Endothelial cell of umbilical vein (primary cell): ENCODE results near the gene WASL. TPM values are rescaled to one million over a fixed set of nuclear protein-coding genes. Genes with fewer than 3 reads are reported as not detected.
A peak's percentile ranks its signal among the peaks of the same experiment; 100 is the strongest.

ENCODE experiments used
- BruUV-seq: library from RNA; stranded (reverse); fragments of 400-500 nt; replicated peaks from 2 replicates; lab custom pipeline; 2021; lab: Mats Ljungman, UMichigan
- CTCF ChIA-PET: fragments of 300-600, 350-600 bp; sonication (Branson Sonifier 250); formaldehyde crosslinking; loops from one replicate; lab custom pipeline; 2021; ENCODE audit warnings: antibody characterized with exemption, inconsistent platforms; lab: Charles Lee
- POLR2A ChIA-PET: fragments of 300-600, 350-600 bp; sonication (Branson Sonifier 250); formaldehyde crosslinking; loops from one replicate; lab custom pipeline; 2021; ENCODE audit warnings: antibody characterized with exemption, inconsistent platforms; lab: Charles Lee
- DNase-seq: peaks from one replicate; pipeline ENCODE4 v3.0.0-alpha.2; 2011; ENCODE audit warnings: low read depth, low spot score
- FAIRE-seq: peaks from 2 replicates; lab custom pipeline; 2011; peaks lifted over from hg19 to GRCh38; lab: Jason Lieb, UNC
- H2AFZ ChIP-seq: 2 replicates; pipeline ENCODE4 v1.6.0; 2012; ENCODE audit warnings: low read depth, low read length, control low read depth, inconsistent platforms
- H3K27ac ChIP-seq: 2 replicates; pipeline ENCODE4 v1.5.1; 2011; ENCODE audit warnings: low read depth, mild to moderate bottlenecking, control low read depth, low read length, moderate library complexity; ENCODE audit not compliant: insufficient read depth
- H3K27me3 ChIP-seq, 2 experiments: 2 replicates each; pipeline versions ENCODE4 v1.6.0 to v1.6.1; 2011; ENCODE audit warnings: low read length in 2 of 2, mixed read lengths in 1 of 2; ENCODE audit not compliant: control insufficient read depth in 2 of 2, insufficient read depth in 2 of 2
- H3K36me3 ChIP-seq, 2 experiments: 2 replicates in 1 of 2; 3 replicates in 1 of 2; pipeline ENCODE4 v1.5.1; 2011; ENCODE audit warnings: low read length in 2 of 2, mild to moderate bottlenecking in 1 of 2, moderate library complexity in 1 of 2; ENCODE audit not compliant: control insufficient read depth in 2 of 2, insufficient read depth in 2 of 2; ENCODE audit errors: extremely low read depth in 1 of 2
- H3K4me1 ChIP-seq: 3 replicates; pipeline ENCODE4 v1.5.1; 2011; ENCODE audit warnings: mild to moderate bottlenecking, low read length; ENCODE audit not compliant: control insufficient read depth, insufficient read depth; ENCODE audit errors: extremely low read depth
- H3K4me2 ChIP-seq: 2 replicates; pipeline ENCODE4 v1.6.1; 2011; ENCODE audit warnings: low read length, control low read depth, mixed read lengths; ENCODE audit not compliant: insufficient read depth
- H3K4me3 ChIP-seq, 3 experiments: fragments of 200-600 bp in 1 of 3; sonication (generic), shearing (Covaris generic) in 1 of 3; replicated peaks in 1 of 3; 2 replicates each; pipeline ENCODE4 v1.5.1; 2011 to 2016; ENCODE audit warnings: control low read depth in 3 of 3, low read length in 3 of 3, mild to moderate bottlenecking in 2 of 3, inconsistent platforms in 1 of 3, low read depth in 1 of 3, moderate library complexity in 1 of 3; ENCODE audit not compliant: insufficient read depth in 1 of 3
- H3K79me2 ChIP-seq: 2 replicates; pipeline ENCODE4 v1.6.0; 2012; ENCODE audit warnings: low read length, inconsistent platforms; ENCODE audit not compliant: control insufficient read depth, insufficient read depth
- H3K9ac ChIP-seq: replicated peaks from 2 replicates; pipeline ENCODE3; 2011; ENCODE audit warnings: low read length, control low read depth; ENCODE audit not compliant: insufficient read depth; ENCODE audit errors: extremely low read depth
- H3K9me1 ChIP-seq: replicated peaks from 3 replicates; pipeline ENCODE4 v1.6.0; 2011; ENCODE audit warnings: mild to moderate bottlenecking, low read length; ENCODE audit not compliant: control insufficient read depth, insufficient read depth; ENCODE audit errors: extremely low read depth
- H3K9me3 ChIP-seq: replicated peaks from 2 replicates; pipeline ENCODE4 v1.5.1; 2012; ENCODE audit warnings: low read length, inconsistent platforms; ENCODE audit not compliant: control insufficient read depth, insufficient read depth
- H4K20me1 ChIP-seq: replicated peaks from 2 replicates; pipeline ENCODE3; 2011; ENCODE audit warnings: mild to moderate bottlenecking, low read length; ENCODE audit not compliant: control insufficient read depth, insufficient read depth; ENCODE audit errors: extremely low read depth
- CTCF ChIP-seq, 2 donors: IDR thresholded peaks; 1 replicate in 1 of 2; 2 replicates in 1 of 2; pipeline ENCODE4 v1.5.1; 2011; ENCODE audit warnings: low read length in 2 of 2, mild to moderate bottlenecking in 2 of 2, moderate library complexity in 2 of 2, control low read depth in 1 of 2, inconsistent platforms in 1 of 2, low read depth in 1 of 2; ENCODE audit not compliant: insufficient read depth in 1 of 2; ENCODE audit errors: extremely low read depth in 1 of 2
- EZH2 ChIP-seq: IDR thresholded peaks from 2 replicates; pipeline ENCODE4 v1.6.1; 2012; ENCODE audit warnings: borderline replicate concordance, low read depth, mild to moderate bottlenecking, moderate library complexity, low read length, inconsistent platforms; ENCODE audit not compliant: severe bottlenecking
- FOS ChIP-seq: IDR thresholded peaks from 2 replicates; pipeline ENCODE4 v1.6.1; 2011; ENCODE audit warnings: mild to moderate bottlenecking, low read length, moderate library complexity, borderline replicate concordance; ENCODE audit not compliant: insufficient read depth
- GATA2 ChIP-seq: IDR thresholded peaks from 2 replicates; pipeline ENCODE4 v1.7.0; 2011; ENCODE audit warnings: low read depth, mild to moderate bottlenecking, moderate library complexity, mixed read lengths, low read length; ENCODE audit not compliant: insufficient read length, insufficient read depth
- JUN ChIP-seq: IDR thresholded peaks from 2 replicates; pipeline ENCODE4 v1.6.1; 2011; ENCODE audit warnings: borderline replicate concordance, low read depth; ENCODE audit not compliant: insufficient read length, insufficient read depth
- MAX ChIP-seq: IDR thresholded peaks from 2 replicates; pipeline ENCODE4 v1.6.1; 2011; ENCODE audit not compliant: insufficient read depth, insufficient read length
- MYC ChIP-seq: IDR thresholded peaks from one replicate; pipeline ENCODE4 v1.6.1; 2011; ENCODE audit warnings: mild to moderate bottlenecking, low read depth, low read length
- POLR2A ChIP-seq: IDR thresholded peaks from 2 replicates; pipeline ENCODE4 v1.6.1; 2012; ENCODE audit warnings: low read depth, mild to moderate bottlenecking, control low read depth, low read length
- POLR2AphosphoS5 ChIP-seq: IDR thresholded peaks from 2 replicates; pipeline ENCODE4 v1.6.1; 2012; ENCODE audit warnings: low read depth, mild to moderate bottlenecking, control low read depth, low read length, moderate library complexity; ENCODE audit not compliant: insufficient read depth
- dilution Hi-C: fragments of 300-500 bp; cut with MboI; formaldehyde crosslinking; loops from one replicate; pipeline ENCODE4 v1.15.0; 2019; ENCODE audit warnings: low sequenced_read_pairs; ENCODE audit not compliant: extremely low pct_ligation_motif_present
- intact Hi-C: fragments of 100-400 bp; cut with micrococcal nuclease; formaldehyde crosslinking; loops from one replicate; pipeline ENCODE4 v1.10.0; 2022
- polyA plus RNA-seq, 4 experiments: library from polyadenylated mRNA; depleted of rRNA in 3 of 4; stranded (reverse) in 3 of 4; unstranded in 1 of 4; fragments of >200 nt; gene quantifications; 2 replicates each; pipeline versions ENCODE4 v1.2.1 to v1.2.3, GENCODE V29; 2011 to 2012; ENCODE audit warnings: missing spikeins in 1 of 4
- total RNA-seq: library from RNA; stranded (reverse); gene quantifications from 2 replicates; pipeline ENCODE4 v1.2.3, GENCODE V29; 2021

WASL gene
- total and polyA plus RNA-seq, 2 donors (not counting 3 experiments of a cell fraction or from before 2014, with no cell fraction given), result 5.2 to 24.0 TPM

GRCh38 chr7:123649964-123650363 lies 98.8 kb downstream of the WASL start:
- H2AFZ ChIP-seq, result peak overlapping the region; percentile 52
- peak; percentile 41 for TF ChIP-seq JUN
- TF ChIP-seq GATA2, result no peak
- no peak for TF ChIP-seq EZH2
- TF ChIP-seq MAX, result no peak
- no peak for TF ChIP-seq POLR2A
- no peak for TF ChIP-seq MYC
- TF ChIP-seq FOS, result peak; percentile 66
- no peaks in the 10 kb centered on the region for H3K36me3 ChIP-seq
- H3K9ac ChIP-seq, result no peak overlapping the region
- no peaks in the 10 kb centered on the region for H3K9me3 ChIP-seq
- H4K20me1 ChIP-seq, result no peaks in the 10 kb centered on the region
- peak; percentile 46 for DNase-seq
- H3K4me1 ChIP-seq, result peaks cover 11% of the 10 kb centered on the region
- CTCF ChIA-PET, result interaction anchor here (0.8 to 4.8 kb wide), 5 partner anchors 14 to 51 kb away, joined by 4 to 21 read pairs (median 5); no protein-coding TSS in a partner anchor
- H3K27me3 ChIP-seq, result no peaks in the 10 kb centered on the region
- H3K9me1 ChIP-seq, result no peaks in the 10 kb centered on the region
- no peaks in the 10 kb centered on the region for H3K79me2 ChIP-seq
- POLR2A ChIA-PET, result interaction anchor here (1.0 kb wide), 1 partner anchor 99 kb away, joined by 3 read pairs; the partner anchor contains the start of gene WASL
- no peak overlapping the region for H3K4me3 ChIP-seq
- no TSS peak for BruUV-seq
- H3K4me2 ChIP-seq, result peak overlapping the region; percentile 44
- intact Hi-C loops (no loop called here), dilution Hi-C loops (no loop called here)
- FAIRE-seq, result peak; percentile 55
- H3K27ac ChIP-seq, result no peak overlapping the region

- no peaks in the 10 kb centered on the region for H3K79me2 ChIP-seq
- no peaks in the 10 kb centered on the region for H3K27me3 ChIP-seq
- no peaks in the 10 kb centered on the region for H3K36me3 ChIP-seq
- no peaks in the 10 kb centered on the region for H3K9me3 ChIP-seq
- BruUV-seq, result no TSS peak
- peaks cover 27% of the 10 kb centered on the region for H3K4me1 ChIP-seq
- no peak overlapping the region for H3K27ac ChIP-seq
- TF ChIP-seq FOS (no peak), MAX (no peak), GATA2 (no peak), CTCF (IDR thresholded peaks at IDR 0.05; ENCODE audit: extremely low read depth in 1 of 2, insufficient read depth in 1 of 2, low read depth in 1 of 2, low read length in 2 of 2) (no peak), POLR2A (no peak), EZH2 (no peak), MYC (no peak), POLR2AphosphoS5 (no peak)
- no peak overlapping the region for H3K4me2 ChIP-seq
- dilution Hi-C loops (no loop called here), intact Hi-C loops (no loop called here)
- DNase-seq, result no peak
- H2AFZ ChIP-seq, result no peak overlapping the region
- POLR2A ChIA-PET, result no interaction called here
- H3K4me3 ChIP-seq, result no peak overlapping the region
- H3K9me1 ChIP-seq, result no peaks in the 10 kb centered on the region
- no peak for FAIRE-seq
- H3K9ac ChIP-seq, result no peak overlapping the region
- H4K20me1 ChIP-seq, result no peaks in the 10 kb centered on the region
- CTCF ChIA-PET, result interaction anchor here (4.4 to 4.8 kb wide), 2 partner anchors 12 to 35 kb away, joined by 21 to 25 read pairs; no protein-coding TSS in a partner anchor
These were observed 101.6 kb downstream of the WASL start for GRCh38 chr7:123647106-123647730.
